Effector CD4-positive, alpha-beta T cell (primary cell): ENCODE measurements around the gene PPARD.
"Not testable (repeated sequence)": the region's sequence is repeated elsewhere in the genome, so short reads cannot be mapped to it uniquely, and the experiment has no call there.

Source experiments
- DNase-seq: peaks from one replicate; pipeline ENCODE4 v3.0.0-alpha.2; 2020

The PPARD gene

GRCh38 chr6:35385457-35386202, 43.3 kb downstream of the PPARD start:
- DNase-seq = no peak

DNA sequence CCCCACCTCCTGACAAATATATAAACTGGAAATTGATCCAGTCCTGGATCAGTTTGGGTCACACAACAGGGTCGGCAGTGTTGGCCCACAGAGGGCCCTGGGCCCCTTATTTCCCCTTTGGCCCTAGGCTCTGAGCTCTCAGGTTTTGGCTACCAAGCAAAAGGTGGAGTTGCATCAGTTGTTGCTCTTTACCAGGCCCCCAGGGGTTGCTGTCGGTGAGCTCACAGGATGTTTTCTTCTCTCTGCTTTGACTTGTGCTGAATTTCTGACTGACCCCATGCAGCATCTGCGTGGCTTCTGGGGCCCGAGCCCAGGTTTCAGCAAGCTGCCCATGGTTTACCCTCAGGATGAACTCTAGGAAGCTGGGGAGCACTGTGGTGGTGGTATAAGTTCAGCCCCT, 44.6 kb downstream of the PPARD start:
- DNase-seq = no peak

- no peak for DNase-seq
Observed at GRCh38 chr6:35388030-35388429, 45.7 kb downstream of the PPARD start.

- DNase-seq = no peak
Observed at GRCh38 chr6:35388772-35389352, 46.5 kb downstream of the PPARD start.

DNA sequence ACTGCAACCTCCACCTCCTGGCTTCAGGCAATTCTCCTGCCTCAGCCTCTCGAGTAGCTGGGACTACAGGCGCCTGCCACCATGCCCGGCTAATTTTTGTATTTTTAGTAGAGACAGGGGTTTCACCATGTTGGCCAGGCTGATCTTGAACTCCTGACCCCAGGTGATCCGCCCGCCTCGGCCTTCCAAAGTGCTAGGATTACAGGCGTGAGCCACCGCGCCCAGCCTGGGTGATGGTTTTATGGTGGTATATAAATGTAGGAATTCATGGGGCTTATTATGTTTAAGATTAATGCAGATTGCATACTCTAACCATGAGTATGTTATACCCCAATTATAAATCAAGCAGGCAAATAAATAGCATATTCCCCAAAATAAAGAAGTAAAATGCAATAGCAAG, 47.0 kb downstream of the PPARD start:
- not testable (repeated sequence) for DNase-seq

DNA sequence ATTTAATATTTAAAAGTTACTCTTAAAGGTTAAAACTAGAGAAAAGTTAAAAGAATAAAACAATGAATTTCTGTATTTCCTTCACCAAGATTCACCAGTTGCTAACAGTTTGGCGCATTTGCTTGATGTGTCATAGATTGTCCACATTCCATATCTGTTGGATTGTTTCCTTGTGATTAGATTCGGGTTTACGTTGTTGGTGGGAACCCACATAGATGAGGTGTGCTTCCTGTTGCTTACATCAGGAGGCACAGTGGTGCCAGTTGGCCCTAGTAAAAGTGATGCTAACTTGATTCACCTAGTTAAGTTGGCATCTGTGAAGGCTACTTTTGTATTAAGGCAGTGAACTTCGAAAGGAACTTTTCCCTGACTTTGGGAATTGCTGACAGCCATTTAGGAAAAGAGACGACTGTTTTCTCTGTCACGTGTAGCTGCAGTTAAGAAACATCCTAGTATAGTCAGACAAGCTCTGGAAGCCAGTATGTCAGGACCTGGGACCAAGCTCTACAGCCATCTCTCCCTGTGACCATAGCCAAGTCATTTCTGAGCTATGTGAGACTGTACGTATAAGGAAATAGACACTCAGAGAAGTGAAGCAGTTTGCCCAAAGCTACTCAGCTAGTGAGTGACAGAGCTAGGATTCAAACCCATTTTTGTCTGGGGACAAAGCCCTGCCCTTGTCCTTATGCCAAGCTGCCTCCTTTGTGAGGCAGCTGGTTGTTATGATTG, 49.0 kb downstream of the PPARD start:
- no peak for DNase-seq

- DNase-seq = no peak
Observed at GRCh38 chr6:35392111-35392702, 49.8 kb downstream of the PPARD start.

GRCh38 chr6:35392773-35393672, 50.7 kb downstream of the PPARD start:
- no peak for DNase-seq

DNA sequence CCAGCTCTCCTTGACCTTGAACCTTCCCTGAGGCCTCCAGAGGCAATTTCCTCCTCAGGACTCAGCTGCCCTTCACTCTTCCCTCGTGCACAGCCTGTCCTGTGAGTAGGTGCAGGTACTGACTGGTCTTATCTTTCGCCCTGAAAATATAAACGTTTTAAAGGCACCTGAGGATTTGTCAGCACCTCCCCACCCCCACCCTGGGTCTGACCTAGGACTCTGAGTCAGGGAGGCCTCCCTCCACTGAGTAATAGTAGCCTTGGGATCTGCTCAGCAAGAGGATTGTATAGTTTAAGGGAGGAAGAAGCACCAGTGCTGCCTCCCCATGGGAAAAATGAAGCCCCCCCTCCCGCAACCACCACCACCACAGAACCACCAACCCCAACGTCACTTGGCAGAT, 54.6 kb downstream of the PPARD start:
- DNase-seq = no peak

- no peak for DNase-seq
Observed at GRCh38 chr6:35397806-35398418, 55.6 kb downstream of the PPARD start.

DNA sequence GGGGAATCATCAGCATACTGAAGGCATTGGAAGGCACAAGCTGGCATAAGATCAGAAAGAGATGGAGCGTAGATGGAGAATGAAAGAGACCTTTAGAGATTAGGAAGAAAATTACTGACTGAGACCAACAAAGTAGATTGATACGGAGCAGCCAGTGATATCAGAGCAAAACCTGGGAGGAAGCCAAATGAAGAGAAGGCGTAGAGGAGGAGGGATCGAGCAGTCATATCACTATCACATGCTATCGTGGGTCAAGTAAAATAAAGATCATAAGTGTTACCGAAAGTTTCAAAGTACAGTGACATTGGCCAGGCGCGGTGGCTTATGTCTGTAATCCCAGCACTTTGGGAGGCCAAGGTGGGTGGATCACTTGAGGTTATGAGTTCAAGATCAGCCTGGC, 56.2 kb downstream of the PPARD start:
- DNase-seq = no peak

- DNase-seq = no peak
Observed at GRCh38 chr6:35400111-35400510, 57.8 kb downstream of the PPARD start.

GRCh38 chr6:35400901-35401311, 58.5 kb downstream of the PPARD start:
- no peak for DNase-seq

- DNase-seq = no peak
Observed at GRCh38 chr6:35401514-35401913, 59.2 kb downstream of the PPARD start.

DNA sequence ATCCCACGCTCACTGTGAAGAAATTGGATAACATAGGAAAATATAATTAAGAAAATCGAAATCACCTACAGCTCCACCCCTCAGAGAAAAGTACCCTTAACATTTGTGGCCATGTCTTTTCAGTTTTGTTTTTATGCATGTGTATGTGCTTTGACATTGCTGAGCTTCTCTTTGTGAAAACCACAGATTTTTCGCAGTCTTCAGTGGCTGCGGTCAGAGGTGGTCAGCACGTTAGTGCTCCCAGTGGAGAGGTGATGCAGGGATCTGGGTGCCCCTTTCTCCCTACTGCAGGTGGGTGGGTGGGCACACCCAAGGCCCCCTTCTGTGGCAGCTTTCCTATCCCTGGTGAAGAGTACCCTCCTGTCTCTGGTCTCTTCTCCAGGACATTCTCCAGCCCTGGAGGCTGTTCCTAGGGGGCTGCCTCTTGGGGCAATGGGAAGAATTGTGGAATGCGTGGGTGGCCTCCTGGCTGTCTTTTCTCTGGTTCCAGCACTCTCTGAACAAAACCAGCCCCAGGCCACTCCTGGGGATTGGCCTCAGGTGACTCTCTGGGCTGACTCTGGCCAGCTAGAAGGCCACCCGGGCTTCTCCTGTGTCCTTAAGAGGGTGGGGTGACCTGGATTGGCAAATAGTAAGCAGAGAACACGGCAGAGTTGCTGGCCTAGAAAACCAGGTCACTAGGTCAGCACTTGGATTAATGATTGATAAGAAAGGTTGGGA, 59.9 kb downstream of the PPARD start:
- no peak for DNase-seq

- no peak for DNase-seq
Observed at GRCh38 chr6:35402856-35403191, 60.5 kb downstream of the PPARD start.

DNA sequence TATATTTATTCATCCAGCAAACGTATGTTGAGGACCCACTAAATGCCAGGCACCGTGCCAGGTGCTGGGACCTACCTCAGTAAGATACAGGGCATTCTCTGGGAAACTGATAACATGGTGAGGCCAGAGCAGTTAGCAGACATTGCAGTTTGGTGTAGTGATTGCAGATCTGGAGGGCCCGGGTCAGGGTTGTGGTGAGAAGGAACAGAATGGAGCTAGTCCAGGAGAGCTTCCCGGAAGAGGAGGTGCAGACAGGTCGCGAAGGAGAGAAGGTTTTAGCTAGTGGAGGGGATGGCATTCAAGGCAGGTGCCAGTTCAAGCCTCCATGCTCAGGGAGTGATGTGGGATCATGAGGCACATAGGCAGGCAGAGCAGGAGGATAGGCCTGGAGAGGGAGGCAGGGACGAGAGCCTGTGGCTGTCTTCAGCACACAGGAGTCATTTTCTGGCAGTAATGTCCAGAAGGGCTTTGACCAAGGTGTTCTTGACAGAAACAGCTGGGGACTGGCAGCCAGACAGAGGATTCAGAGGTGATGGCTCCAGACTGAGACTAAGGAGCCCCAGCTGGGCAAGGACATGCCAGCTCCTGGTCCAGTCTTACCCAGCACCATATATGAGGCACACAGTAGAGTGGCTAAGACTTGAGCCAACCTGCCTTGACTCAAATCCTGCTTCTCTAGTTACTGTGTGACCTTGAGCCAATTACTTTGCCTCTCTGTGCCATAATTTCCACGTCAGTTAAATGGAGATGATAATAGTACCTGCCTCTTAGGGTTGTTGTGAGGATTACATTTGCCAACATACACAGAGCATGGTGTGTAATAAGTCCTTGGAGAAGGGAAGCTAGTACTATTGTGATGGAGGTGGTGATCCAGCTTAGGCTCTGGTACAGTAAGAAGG, 61.4 kb downstream of the PPARD start:
- no peak for DNase-seq

GRCh38 chr6:35406711-35407485, 64.5 kb downstream of the PPARD start:
- DNase-seq = no peak

DNA sequence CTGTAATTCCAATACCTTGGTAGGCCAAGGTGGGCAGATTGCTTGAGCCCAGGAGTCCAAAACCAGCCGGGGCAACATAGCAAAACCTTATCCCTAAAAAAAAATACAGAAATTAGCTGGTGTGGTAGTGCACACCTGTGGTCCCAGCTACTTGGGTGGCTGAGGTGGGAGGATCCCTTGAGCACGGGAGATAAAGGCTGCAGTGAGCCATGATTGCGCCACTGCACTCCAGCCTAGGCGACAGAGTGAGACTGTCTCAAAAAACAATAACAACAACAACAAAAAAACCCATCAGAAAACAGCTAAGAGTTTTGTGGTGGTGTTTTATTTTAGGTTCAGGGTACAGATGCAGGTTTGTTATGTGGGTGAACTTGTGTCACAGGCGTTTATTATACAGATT, 66.9 kb downstream of the PPARD start:
- DNase-seq = no peak

DNA sequence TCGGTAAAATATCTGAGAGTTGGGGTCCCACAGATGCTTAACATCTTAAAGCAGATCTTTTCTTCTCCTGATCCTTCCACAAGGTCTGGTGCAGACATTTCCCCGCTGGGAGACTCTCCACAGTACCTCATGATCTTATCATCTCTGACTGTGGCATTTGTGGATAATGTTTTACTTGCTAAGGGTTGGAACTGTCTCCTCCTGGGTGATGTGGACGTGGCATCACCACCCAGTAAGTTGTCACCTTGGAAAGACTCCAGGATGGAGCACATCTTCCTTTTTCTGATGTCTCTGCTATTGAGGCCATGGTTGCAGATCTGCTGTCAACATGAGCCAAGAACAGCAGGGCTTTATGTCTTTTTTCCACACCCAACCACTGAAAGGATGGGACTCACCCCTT, 67.8 kb downstream of the PPARD start:
- DNase-seq = no peak
